ENCODE results near the gene SOX9.
A peak's percentile ranks its signal among the peaks of the same experiment; 100 is the strongest.

Gene SOX9

DNA sequence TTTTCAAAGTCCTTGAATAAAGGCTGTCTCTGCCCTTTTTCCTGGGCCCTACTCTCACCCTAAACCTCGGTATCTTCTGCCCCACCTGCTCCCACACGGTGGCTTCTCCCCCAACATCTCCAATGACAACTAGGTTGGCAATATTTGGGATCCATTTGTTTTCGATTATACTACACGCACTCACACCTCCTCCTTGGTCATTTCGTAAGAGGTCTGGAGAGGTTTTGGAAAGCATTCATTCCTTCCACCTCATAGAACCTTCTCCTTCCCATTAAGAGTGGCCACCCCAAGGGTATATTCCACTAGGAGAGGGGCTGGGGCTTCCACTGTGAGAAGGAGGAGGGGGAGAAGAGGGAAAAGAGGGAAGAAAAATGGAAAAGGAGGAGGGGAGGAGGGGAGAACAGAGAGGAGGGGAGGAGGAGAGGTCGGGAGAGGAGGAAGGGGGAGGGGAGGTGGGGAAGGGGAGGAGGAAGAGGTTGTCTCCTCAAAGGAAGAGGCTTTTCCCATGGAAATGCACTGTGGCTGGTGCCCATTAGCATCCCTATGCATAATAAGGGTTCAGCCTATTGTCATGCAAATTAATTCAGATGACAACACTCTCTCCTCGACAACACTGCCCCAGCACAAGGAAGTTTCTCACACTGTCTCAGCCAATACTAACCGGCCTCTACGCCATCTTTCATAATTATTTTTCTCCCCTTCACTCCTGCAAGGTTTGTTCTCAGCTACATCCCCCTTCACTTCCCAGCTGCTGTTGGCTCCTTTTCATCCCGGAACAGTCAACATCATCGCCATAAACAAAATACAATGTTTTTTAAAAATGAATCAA, 30.0 kb downstream of the SOX9 start:
- H3K4me3 ChIP-seq: no peak overlapping the region
- H3K27ac ChIP-seq: peak overlapping the region in 1 of 21 experiments; percentile 9

DNA sequence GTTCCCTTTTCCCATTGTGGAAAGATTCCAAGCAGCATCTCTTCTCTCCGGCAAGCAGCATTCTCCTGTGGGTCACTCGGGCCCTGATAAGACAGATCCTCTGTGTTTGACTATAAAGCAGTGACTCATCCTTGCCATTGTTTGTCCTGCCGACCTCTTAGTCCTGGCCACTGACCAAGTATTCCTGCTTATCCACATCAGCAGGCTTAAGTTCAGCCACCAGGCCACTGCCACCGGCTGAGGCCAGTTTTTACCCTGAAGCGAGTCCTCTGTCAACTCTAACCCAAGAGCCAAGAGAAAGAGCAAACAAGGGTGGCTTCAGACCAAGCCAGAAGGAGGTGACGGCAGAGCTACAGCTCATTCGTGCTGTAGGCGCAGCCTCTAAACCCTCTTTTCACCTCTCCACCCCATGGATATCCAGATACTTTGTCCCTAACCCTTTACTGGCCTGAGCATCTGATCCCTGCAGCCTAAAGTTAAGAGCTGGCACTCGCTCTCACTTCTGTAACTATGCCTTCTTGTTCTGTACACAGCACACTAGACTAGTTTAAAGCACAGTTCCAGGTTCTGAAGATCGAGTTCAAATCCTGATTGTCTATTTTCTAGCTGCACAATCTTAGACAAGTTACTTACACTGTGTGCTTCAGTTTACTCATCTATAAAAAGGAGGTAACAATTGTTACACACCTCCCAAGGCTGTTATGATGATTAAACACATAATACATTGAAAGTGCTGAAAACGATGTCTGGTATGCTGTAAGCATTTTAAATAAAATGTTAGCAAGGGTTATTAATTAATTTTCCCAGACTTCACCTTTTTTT, 31.0 kb downstream of the SOX9 start:
- peak overlapping the region in 2 of 21 experiments; percentile 9 to 16 for H3K27ac ChIP-seq
- no peak overlapping the region for H3K4me3 ChIP-seq

DNA sequence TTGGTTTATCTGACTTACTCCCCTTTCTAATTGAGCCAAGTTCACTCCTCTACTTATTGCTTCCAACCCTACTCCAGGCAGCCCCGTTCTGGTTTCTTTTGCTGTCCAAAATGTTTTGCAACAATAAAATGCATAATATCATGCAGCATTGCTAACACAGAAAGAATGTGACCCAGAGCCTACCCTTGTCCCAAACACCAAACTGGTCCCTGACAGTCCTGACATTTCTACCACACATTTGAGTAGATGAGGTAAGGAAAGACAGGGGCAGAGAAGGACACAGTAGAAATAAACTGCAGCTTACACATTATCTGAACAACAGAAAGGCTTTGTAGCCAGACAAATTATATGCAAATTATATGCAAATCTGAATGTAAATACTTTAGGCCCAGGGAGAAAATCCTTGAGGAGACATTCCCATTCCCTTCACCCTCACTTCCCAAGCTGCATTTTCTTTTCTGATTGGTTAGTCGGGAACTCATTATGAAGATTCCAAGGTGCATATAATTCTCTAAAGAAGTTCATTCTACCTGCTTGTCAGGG, 31.6 kb downstream of the SOX9 start:
- Histone ChIP-seq H3K4me3 (no peak overlapping the region), H3K27ac (no peak overlapping the region)

DNA sequence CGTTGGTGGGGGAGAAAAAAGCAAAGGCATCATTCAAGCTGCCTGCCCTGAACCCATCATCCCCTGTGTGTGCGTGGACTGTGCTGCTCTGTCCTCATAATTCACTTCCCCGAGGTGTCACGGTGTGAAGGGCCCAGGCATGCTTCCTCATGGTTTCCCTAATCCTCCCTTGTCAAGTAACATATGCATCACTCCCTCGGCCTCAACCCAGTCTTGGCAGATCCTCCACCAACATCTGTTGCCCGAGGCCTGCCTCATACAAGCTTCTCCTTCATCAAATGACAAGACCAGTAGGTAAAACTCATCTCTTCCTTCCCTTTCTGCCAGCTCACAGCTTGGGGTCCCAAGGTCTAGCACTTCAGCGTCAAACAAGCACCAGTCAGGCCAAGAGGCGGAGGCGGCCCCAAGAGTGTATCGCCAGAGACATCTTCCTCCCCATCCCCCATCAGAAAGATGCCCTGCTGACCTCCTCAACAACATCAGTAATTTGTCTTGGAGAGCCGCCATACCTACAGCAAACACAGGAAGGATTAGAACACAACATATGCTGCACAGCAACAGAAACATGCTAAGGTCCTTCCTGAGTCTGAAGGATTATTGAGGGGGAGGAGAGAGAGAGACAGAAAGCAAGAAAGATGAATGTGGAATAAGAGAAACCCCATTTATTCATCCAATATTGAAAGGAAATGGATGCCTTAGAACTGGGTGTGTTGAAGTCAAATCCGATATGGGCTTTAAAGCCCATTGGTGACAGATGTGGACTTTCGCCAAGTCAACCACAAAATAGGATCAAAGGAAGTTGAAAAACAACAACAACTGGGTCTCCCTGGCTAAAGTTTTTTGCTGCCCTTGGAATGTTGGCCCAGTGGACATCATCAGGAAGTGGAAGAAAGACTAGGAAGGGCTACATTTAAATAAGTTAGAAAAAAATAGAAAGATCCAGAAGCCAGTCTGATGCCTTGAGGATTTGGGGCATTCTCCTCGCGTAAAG, 38.4 kb downstream of the SOX9 start:
- Histone ChIP-seq H3K4me3 (no peak overlapping the region), H3K27ac (no peak overlapping the region)

DNA sequence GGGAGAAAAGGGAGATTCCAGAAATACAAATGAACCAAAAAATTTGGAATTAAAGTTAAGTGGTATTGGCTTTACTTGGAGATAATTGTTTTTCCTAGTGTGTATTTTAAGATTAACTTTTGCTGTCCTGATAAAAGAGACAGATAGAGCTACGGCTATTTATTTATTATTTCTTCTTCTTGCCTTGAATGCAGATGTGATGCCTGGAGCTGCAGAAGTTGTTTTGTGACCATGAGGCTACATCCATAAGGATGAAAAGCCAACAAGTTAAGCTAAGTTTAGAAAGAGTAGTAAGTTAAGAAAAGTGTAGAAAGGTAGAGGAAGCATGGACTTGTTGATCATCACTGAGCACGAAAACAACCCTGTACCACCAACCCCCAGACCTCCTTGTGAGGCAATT, 41.7 kb downstream of the SOX9 start:
- Histone ChIP-seq H3K27ac (no peak overlapping the region), H3K4me3 (no peak overlapping the region)

DNA sequence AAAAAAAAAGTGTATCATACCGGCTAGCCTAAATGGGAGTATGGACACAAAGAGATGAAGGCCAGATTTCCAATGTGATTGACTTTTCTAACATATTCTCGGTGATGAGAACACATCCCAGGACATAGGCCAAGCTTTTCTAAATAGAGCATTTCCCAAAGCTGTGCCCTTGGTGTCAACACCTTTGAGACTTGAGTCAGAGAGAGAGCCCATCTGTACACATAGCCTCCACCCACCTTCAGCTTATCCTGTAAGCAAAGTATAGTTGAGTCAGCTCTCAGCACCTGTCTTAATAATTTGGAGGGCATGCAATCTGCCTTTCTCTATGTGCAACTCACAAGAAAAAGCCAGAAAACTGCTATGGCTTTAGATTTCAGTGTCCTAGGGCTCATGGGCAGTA, 42.7 kb downstream of the SOX9 start:
- Histone ChIP-seq H3K4me3 (no peak overlapping the region), H3K27ac (no peak overlapping the region)

DNA sequence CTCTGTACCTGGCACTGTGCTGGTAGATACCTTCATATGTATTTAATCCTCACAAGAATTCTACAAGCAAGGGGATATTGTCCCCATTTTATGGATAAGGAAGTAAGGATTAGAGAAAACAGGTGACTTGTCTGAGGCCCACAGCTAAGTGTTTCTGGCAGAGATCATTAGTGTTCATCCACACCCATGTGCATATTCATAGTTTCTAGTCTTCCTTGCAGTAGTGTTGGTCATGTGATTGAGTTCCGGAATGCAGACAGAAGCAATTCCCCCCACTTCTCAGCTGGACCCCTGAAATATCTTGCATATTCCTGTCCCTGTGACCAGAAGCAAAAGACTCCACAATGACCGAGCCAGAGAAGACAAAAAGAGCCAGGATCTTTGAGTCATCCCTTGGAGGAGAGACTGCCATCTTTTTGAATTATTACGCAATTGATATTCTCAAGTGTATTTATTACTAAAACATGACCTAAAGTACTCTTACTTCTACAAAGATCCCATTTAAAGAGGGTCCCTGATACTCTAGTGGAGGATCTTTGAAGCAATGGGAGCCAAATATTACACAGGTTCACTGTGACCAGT, 43.4 kb downstream of the SOX9 start:
- Histone ChIP-seq H3K27ac (no peak overlapping the region), H3K4me3 (no peak overlapping the region)

DNA sequence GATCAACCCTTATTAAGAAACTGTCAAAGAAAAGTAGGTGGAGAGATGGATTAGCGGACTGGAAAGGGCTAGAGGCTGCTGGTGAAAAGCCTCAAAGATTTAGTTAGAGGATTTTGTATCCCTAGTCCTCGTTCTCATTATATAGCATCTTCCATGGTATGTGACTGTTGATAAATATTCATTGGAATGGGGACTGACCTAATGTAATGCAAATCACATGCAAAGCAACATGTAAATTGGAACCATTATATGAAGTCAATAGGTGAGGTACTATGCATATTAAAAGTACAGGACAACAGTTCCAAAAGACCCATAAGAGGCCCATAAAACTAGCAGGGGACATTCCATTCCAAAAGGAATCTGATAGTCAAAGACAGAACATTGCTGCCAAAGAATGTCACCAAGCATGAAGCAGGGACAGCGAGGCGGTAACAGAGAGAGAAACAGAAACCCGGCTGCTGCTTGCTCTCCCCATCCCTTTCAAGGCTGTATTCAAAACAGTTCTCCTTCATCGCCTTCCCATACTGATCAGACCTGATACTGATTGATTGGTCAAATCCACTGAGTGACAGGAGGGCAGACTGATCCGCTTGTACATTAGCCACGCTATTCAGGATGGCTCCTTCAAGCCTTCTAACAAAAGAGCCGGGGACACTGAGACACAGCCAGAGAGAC, 44.5 kb downstream of the SOX9 start:
- Histone ChIP-seq H3K27ac (no peak overlapping the region), H3K4me3 (no peak overlapping the region)

DNA sequence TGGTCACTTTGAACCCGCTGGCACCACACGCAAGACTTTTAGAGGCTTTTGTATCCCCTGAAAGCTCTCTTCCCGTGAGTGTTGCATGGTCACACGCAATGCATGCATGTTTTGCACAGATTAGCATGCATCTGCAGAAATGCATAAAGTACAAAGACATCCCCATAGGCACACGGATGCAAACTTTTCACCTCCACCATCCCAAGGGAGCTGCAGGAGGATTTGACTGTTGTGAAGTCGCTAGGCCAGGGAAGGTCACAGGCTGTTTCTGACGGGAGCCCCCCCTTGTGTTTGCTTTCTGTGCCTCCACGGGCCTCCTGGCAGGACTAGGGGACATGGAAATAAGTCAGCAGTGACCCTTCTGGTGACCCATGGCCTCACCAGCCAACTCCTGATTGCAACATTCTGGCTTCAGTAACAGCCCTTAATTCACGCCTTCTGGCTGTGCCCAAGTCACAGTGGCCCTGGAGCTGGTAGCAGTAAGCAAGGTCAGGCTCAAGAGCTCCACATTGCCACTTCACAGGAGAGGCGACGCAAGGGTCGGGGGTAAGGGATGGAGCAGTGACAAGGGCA, 45.1 kb downstream of the SOX9 start:
- no peak overlapping the region for H3K4me3 ChIP-seq
- H3K27ac ChIP-seq: no peak overlapping the region

DNA sequence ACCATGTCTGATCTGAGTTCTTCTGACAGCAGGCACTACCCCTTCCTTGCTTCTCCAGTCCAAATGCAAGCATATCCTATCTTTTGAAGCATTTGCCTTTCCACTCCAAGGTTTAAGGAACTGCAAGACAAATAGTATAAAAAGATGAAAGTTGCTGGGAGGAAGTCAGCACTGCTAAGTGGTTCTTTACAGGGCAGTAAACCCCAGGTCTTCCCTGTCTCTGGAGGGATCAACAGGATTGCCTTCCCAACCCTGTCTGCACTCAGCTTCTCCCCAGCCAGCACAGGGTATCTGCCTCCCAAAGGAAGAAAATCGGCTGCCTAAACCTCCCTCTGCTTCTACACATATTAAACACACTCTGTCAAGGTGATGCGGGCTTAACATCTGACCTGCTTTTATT, 46.8 kb downstream of the SOX9 start:
- H3K27ac ChIP-seq: no peak overlapping the region

DNA sequence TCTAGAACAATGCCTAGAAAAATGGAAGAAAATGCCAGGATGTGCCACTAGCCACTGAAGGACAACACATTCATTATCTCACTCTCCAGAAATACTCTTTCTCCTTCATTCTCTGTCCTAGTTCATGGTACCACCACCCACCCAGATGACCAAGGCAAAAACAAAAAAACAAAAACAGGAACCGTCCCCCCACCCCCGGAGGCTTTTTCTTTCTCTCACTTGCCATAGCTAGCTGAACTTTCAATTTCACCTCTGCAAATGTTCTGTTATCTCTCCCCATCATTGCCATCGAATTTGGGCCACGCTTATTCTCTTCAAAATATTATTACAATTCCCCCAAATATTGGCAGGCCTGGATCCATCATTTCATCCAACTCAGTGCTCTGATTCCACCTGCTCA, 49.0 kb downstream of the SOX9 start:
- Histone ChIP-seq H3K4me3 (no peak overlapping the region), H3K27ac (no peak overlapping the region)

More for the DNA sequence above, 46.8 kb downstream of the SOX9 start:
- H3K4me3 ChIP-seq: no peak overlapping the region

DNA sequence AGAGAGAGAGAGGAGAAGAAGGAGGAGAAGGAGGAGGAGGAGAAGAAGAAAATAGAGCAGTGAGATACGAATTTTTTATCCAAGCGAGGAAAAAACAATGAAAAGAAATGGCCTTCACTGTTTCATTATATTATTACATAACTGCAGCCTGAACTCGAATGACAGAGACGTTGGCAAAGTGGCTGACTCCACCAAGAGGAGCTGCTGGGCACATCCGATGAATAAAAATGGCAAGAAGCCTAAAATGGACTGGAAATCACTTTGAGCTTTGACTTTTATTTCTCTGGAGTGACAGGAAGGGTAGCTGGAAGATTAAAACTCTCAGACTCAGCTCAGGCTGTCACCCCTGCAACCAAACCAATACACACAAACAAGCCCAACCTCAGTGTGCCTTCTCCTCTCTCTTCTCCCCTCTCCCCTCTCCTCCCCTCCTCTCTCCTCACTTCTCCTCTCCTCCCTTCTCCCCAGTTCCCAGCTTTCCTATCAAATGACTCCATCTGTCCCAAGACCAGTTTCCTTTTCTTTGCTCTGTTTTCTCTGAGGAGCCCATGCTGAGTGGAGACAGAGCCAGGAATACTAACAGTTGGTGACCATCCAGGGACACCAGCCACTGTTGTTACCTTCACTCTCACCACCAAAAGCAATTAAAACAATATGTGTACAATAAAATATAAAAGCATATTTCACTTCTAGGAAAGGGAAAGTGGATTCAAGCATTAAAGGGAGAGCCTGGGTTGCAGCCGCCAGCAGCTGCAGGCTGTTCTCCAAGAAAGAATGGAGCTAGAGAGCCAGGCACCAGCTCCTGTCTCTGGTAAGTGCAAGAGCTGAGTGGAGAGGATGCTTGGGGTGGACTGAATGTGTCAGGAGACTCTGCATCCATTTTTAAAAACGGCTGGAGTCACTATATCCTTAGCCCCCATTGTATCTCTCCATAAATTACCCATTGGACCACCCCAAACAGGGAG, 51.2 kb downstream of the SOX9 start:
- Histone ChIP-seq H3K4me3 (no peak overlapping the region), H3K27ac (peak overlapping the region in 2 of 21 experiments; percentile 18 to 25)

DNA sequence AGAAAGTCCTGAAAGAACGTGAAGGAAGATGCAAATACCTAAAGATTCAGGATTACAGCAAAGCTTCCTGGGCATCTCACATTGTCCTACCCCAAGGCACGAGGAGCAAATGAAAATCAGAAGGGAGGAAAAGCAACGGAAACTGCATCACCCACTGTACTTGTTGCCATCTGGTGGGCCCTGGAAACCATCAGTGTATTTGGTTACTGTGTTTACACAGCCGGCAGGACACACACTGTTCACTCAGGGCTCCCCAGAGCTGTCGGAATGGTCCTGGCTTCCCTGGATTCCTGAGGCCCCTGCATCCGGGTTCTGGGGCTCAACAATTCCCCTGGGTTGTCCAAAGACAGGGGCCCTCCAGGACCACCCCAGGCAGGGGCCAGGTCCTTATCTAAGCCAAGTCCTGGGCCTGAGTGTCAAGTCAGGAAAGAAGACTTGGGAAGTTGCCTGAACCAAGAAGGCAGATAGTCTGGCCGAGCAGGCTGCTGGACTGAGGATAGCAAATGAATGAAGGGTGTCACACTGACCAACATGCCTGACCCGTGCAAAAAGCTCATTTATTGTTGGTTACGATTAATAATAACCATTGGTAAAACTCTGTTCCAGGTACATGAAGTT, 52.8 kb downstream of the SOX9 start:
- H3K4me3 ChIP-seq: no peak overlapping the region
- H3K27ac ChIP-seq: no peak overlapping the region

DNA sequence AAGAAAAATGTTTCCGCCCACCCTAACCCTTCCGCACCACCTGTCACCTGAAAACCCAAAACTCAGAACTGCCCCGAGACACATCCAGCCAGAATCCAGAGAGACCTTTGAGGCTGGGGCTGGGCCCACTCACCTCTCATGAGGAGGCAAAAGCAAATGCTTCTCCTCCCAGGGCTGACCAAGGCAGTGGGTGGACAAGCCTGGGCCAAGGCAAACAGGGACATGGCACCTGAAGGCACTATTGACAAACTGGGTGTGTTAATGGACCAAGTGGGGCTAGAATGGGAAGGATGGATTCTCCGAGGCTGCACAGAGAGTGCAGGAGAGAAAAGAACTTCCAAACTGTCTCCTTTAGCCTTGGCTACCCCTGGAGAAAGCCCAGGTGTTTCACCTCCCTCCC, 54.4 kb downstream of the SOX9 start:
- no peak overlapping the region for H3K4me3 ChIP-seq
- H3K27ac ChIP-seq: no peak overlapping the region
